B cell (primary cell): Measurements from ENCODE around the gene UHMK1. TPM values are rescaled to one million over a fixed set of nuclear protein-coding genes. Genes with fewer than 3 reads are reported as not detected.
"Not testable (repeated sequence)": the region's sequence is repeated elsewhere in the genome, so short reads cannot be mapped to it uniquely, and the experiment has no call there.

Experiments used
- ATAC-seq: fragments of 200-7000 bp; cut with Tn5 transposase; one replicate; pipeline ENCODE4 v1.10.0; 2021; ENCODE audit warnings: low read depth, mild to moderate bottlenecking, moderate number of reproducible peaks, moderate library complexity
- CTCF ChIA-PET: fragments of 350-600 bp; sonication (Branson Sonifier 250); formaldehyde crosslinking; loops from one replicate; lab custom pipeline; 2021; ENCODE audit warnings: antibody characterized with exemption, inconsistent platforms; lab: Charles Lee
- POLR2A ChIA-PET: fragments of 350-600 bp; sonication (Branson Sonifier 250); formaldehyde crosslinking; loops from one replicate; lab custom pipeline; 2021; ENCODE audit warnings: antibody characterized with exemption; lab: Charles Lee
- DNase-seq: peaks from one replicate; pipeline ENCODE4 v3.0.0; 2013
- H2AFZ ChIP-seq: 2 replicates; pipeline ENCODE4 v1.6.1; 2012; ENCODE audit warnings: mild to moderate bottlenecking, low read depth, low read length; ENCODE audit not compliant: insufficient read depth, poor library complexity, severe bottlenecking
- H3K27ac ChIP-seq, 2 donors: 1 replicate in 1 of 2; 2 replicates in 1 of 2; pipeline ENCODE4 v1.5.1; 2012 to 2013; ENCODE audit warnings: low read length in 2 of 2, mild to moderate bottlenecking in 2 of 2, moderate library complexity in 1 of 2
- H3K27me3 ChIP-seq, 4 experiments: fragments of 200-600 bp in 1 of 4; sonication (generic) in 1 of 4; replicated peaks in 1 of 4; 1 replicate in 2 of 4; 2 replicates in 2 of 4; pipeline versions ENCODE4 v1.6.1 to v1.7.0; 2013 to 2016; ENCODE audit warnings: low read length in 3 of 4, mild to moderate bottlenecking in 2 of 4, mixed read lengths in 1 of 4, moderate library complexity in 1 of 4; ENCODE audit not compliant: insufficient read depth in 4 of 4, control insufficient read depth in 3 of 4; ENCODE audit errors: control extremely low read depth in 1 of 4
- H3K36me3 ChIP-seq, 2 experiments: replicated peaks in 1 of 2; 1 replicate in 1 of 2; 2 replicates in 1 of 2; pipeline versions ENCODE4 v1.6.1 to v1.7.1; 2013; ENCODE audit warnings: low read length in 1 of 2; ENCODE audit not compliant: insufficient read depth in 2 of 2, control insufficient read depth in 1 of 2; ENCODE audit errors: control extremely low read depth in 1 of 2, extremely low read depth in 1 of 2
- H3K4me1 ChIP-seq, 2 donors: fragments of 200-600 bp in 1 of 2; sonication (generic) in 1 of 2; 1 replicate in 1 of 2; 2 replicates in 1 of 2; pipeline versions ENCODE4 v1.5.1 to v1.6.1; 2013 to 2017; ENCODE audit warnings: low read length in 2 of 2; ENCODE audit not compliant: control insufficient read depth in 2 of 2, insufficient read depth in 2 of 2
- H3K4me2 ChIP-seq: replicated peaks from 2 replicates; pipeline ENCODE3; 2012; ENCODE audit warnings: mild to moderate bottlenecking, low read depth, low read length; ENCODE audit not compliant: poor library complexity, severe bottlenecking
- H3K4me3 ChIP-seq, 5 experiments: fragments of 200-600 bp in 1 of 5; sonication (generic) in 1 of 5; 1 replicate in 3 of 5; 2 replicates in 2 of 5; pipeline versions ENCODE4 v1.5.1 to v1.7.0; 2011 to 2016; ENCODE audit warnings: low read length in 4 of 5, mild to moderate bottlenecking in 4 of 5, low read depth in 2 of 5, control low read depth in 1 of 5, moderate library complexity in 1 of 5; ENCODE audit not compliant: insufficient read depth in 1 of 5; ENCODE audit errors: control extremely low read depth in 1 of 5, extremely low read depth in 1 of 5
- H3K79me2 ChIP-seq: fragments of 200-600 bp; sonication (generic); one replicate; pipeline ENCODE4 v1.6.0; 2016; ENCODE audit warnings: low read length; ENCODE audit not compliant: control insufficient read depth, insufficient read depth
- H3K9ac ChIP-seq: fragments of 200-600 bp; sonication (generic); 2 replicates; pipeline ENCODE4 v1.6.1; 2017; ENCODE audit warnings: mild to moderate bottlenecking, low read length, moderate library complexity
- H3K9me3 ChIP-seq, 3 donors: one replicate each; pipeline versions ENCODE4 v1.6.1 to v1.7.1; 2013; ENCODE audit warnings: low read length in 2 of 3; ENCODE audit not compliant: control insufficient read depth in 2 of 3, insufficient read depth in 1 of 3; ENCODE audit errors: control extremely low read depth in 1 of 3
- H4K20me1 ChIP-seq: 2 replicates; pipeline ENCODE4 v1.6.0; 2012; ENCODE audit warnings: mild to moderate bottlenecking, low read length; ENCODE audit not compliant: insufficient read depth, control insufficient read depth, poor library complexity, severe bottlenecking
- H3K27ac Mint-ChIP-seq: one replicate; pipeline ENCODE4 v1.8.0; 2021; ENCODE audit warnings: mixed read lengths
- H3K27me3 Mint-ChIP-seq: one replicate; pipeline ENCODE4 v1.8.0; 2021; ENCODE audit warnings: mixed read lengths
- H3K4me1 Mint-ChIP-seq: one replicate; pipeline ENCODE4 v1.8.0; 2021; ENCODE audit warnings: mixed read lengths
- H3K4me3 Mint-ChIP-seq: one replicate; pipeline ENCODE4 v1.8.0; 2021; ENCODE audit warnings: mixed read lengths
- H3K9me3 Mint-ChIP-seq: one replicate; pipeline ENCODE4 v1.8.0; 2022; ENCODE audit warnings: mixed read lengths; ENCODE audit not compliant: insufficient read depth
- CTCF ChIP-seq: fragments of 200-600 bp; IDR thresholded peaks from one replicate; pipeline ENCODE4 v1.8.0; 2022; ENCODE audit warnings: antibody characterized with exemption, mild to moderate bottlenecking
- EZH2 ChIP-seq: IDR thresholded peaks from 2 replicates; pipeline ENCODE4 v1.6.1; 2012; ENCODE audit warnings: borderline replicate concordance, low read depth, mild to moderate bottlenecking, moderate library complexity, low read length; ENCODE audit not compliant: insufficient read depth, poor library complexity, severe bottlenecking
- WGBS: methylation state at CpG from one replicate; pipeline ENCODE4 v1.1.5; 2013; ENCODE audit warnings: missing lambda C conversion rate; ENCODE audit not compliant: insufficient coverage; 5-methylcytosine and 5-hydroxymethylcytosine counted together
- intact Hi-C: fragments of 100-400 bp; cut with micrococcal nuclease; formaldehyde crosslinking; loops from one replicate; pipeline ENCODE4 v1.10.0; 2022
- polyA plus RNA-seq: library from polyadenylated mRNA; depleted of rRNA; stranded (reverse); fragments of >200 nt; gene quantifications from 2 replicates; pipeline ENCODE4 v1.2.3, GENCODE V29; 2012
- total RNA-seq, 2 donors: library from RNA; stranded (reverse); fragments of 120-200 nt in 1 of 2; gene quantifications; 1 replicate in 1 of 2; 2 replicates in 1 of 2; pipeline versions ENCODE4 v1.2.3 to v1.2.4, GENCODE V29; 2013 to 2022

Gene UHMK1
- total and polyA plus RNA-seq, 2 donors (not counting 1 experiment from before 2014, with no cell fraction given) = 8.4 to 69.2 TPM

- peaks cover 0 to 17% (median 8%) of the 10 kb centered on the region in 4 experiments for H3K27me3 ChIP-seq
- Mint-ChIP-seq H3K4me1 (no peaks in the 10 kb centered on the region), H3K4me3 (no peak overlapping the region)
Observed at GRCh38 chr1:162487241-162487640, 10.4 kb upstream of the UHMK1 start.

GRCh38 chr1:162488219-162488618, 9.4 kb upstream of the UHMK1 start:
- no peaks in the 10 kb centered on the region for H3K9me3 ChIP-seq
- TF ChIP-seq CTCF (no peak), EZH2 (no peak)
- no peaks in the 10 kb centered on the region for H3K36me3 ChIP-seq
- no peak overlapping the region for H3K27ac Mint-ChIP-seq
- ChIA-PET CTCF (no interaction called here), POLR2A (no interaction called here)
- 83% methylated on average over 1 of the region's 3 CpGs for whole genome bisulfite sequencing
- H2AFZ ChIP-seq = no peak overlapping the region
- H3K4me3 Mint-ChIP-seq = no peak overlapping the region
- H3K27ac ChIP-seq = no peak overlapping the region
- H3K4me1 ChIP-seq = no peaks in the 10 kb centered on the region
- H3K4me3 ChIP-seq = no peak overlapping the region
- H3K4me1 Mint-ChIP-seq = no peaks in the 10 kb centered on the region
- H3K9ac ChIP-seq = no peak overlapping the region
- H3K27me3 Mint-ChIP-seq = peaks cover 43% of the 10 kb centered on the region
- DNase-seq (no peak), ATAC-seq (no peak)
- intact Hi-C loops = no loop called here
- no peaks in the 10 kb centered on the region for H4K20me1 ChIP-seq
- peaks cover 0 to 17% (median 8%) of the 10 kb centered on the region in 4 experiments for H3K27me3 ChIP-seq
- H3K9me3 Mint-ChIP-seq = no peaks in the 10 kb centered on the region
- H3K4me2 ChIP-seq = no peak overlapping the region
- no peaks in the 10 kb centered on the region for H3K79me2 ChIP-seq

More at GRCh38 chr1:162487241-162487640, 10.4 kb upstream of the UHMK1 start:
- H3K79me2 ChIP-seq = no peaks in the 10 kb centered on the region
- no peaks in the 10 kb centered on the region for H3K36me3 ChIP-seq
- ATAC-seq (no peak), DNase-seq (no peak)
- no peaks in the 10 kb centered on the region for H4K20me1 ChIP-seq
- intact Hi-C loops = no loop called here
- 73% methylated on average over 2 of the region's 10 CpGs for WGBS
- Mint-ChIP-seq H3K27ac (no peak overlapping the region), H3K9me3 (no peaks in the 10 kb centered on the region), H3K27me3 (peaks cover 43% of the 10 kb centered on the region)
- H3K9ac ChIP-seq = no peak overlapping the region
- TF ChIP-seq EZH2 (no peak), CTCF (no peak)
- no peaks in the 10 kb centered on the region for H3K4me1 ChIP-seq
- no peak overlapping the region for H3K4me2 ChIP-seq
- ChIA-PET CTCF (no interaction called here), POLR2A (no interaction called here)
- H3K4me3 ChIP-seq = no peak overlapping the region
- no peak overlapping the region for H2AFZ ChIP-seq
- no peak overlapping the region for H3K27ac ChIP-seq
- H3K9me3 ChIP-seq = no peaks in the 10 kb centered on the region

GRCh38 chr1:162495531-162496233, 1.9 kb upstream of the UHMK1 start:
- POLR2A ChIA-PET, H3K9ac ChIP-seq, CTCF ChIA-PET, intact Hi-C loops, H3K4me3 ChIP-seq, H3K4me2 ChIP-seq, H3K27ac Mint-ChIP-seq, DNase-seq, H3K27ac ChIP-seq, ATAC-seq, H2AFZ ChIP-seq, H3K27me3 ChIP-seq, H3K9me3 ChIP-seq, H3K9me3 Mint-ChIP-seq, H3K36me3 ChIP-seq, H3K4me3 Mint-ChIP-seq: not testable (repeated sequence)
- no CpG with 5 or more reads among the region's 6 CpGs for WGBS
- Histone ChIP-seq H3K4me1 (peaks cover 15 to 16% of the 10 kb centered on the region in 2 donors), H4K20me1 (peaks cover 15% of the 10 kb centered on the region), H3K79me2 (peaks cover 37% of the 10 kb centered on the region)
- Mint-ChIP-seq H3K4me1 (peaks cover 35% of the 10 kb centered on the region), H3K27me3 (peaks cover 12% of the 10 kb centered on the region)
